A549 (cell line): ENCODE measurements around the gene TRIO. TPM values are rescaled to one million over a fixed set of nuclear protein-coding genes. Genes with fewer than 3 reads are reported as not detected.
A peak's percentile ranks its signal among the peaks of the same experiment; 100 is the strongest.

Source experiments
- ATAC-seq, 2 experiments: fragments of 200-7000 bp in 1 of 2; fragments of >200 bp in 1 of 2; cut with Nextera tagmentation in 1 of 2; cut with Tn5 transposase in 1 of 2; 3 replicates each; pipeline versions ENCODE4 v1.8.0 to v1.9.1; 2018 to 2020; ENCODE audit warnings: mild to moderate bottlenecking in 1 of 2, moderate library complexity in 1 of 2
- CTCF ChIA-PET: fragments of 300-600 bp; sonication (Branson Sonifier 250); formaldehyde crosslinking; extraction: SDS; loops from one replicate; lab custom pipeline; 2021; ENCODE audit warnings: antibody characterized with exemption, inconsistent platforms; lab: Yijun Ruan, JAX
- POLR2A ChIA-PET: fragments of 350-600 bp; formaldehyde crosslinking; extraction: SDS; loops from one replicate; lab custom pipeline; 2021; ENCODE audit warnings: antibody characterized with exemption, inconsistent platforms; lab: Yijun Ruan, JAX
- DNase-seq, 2 experiments: peaks; one replicate each; pipeline versions ENCODE4 v3.0.0 to v3.0.0-alpha.2; 2011 to 2016; ENCODE audit warnings: low read depth in 1 of 2, low spot score in 1 of 2
- FAIRE-seq: peaks from 2 replicates; lab custom pipeline; 2011; peaks lifted over from hg19 to GRCh38; lab: Jason Lieb, UNC
- H3K27ac ChIP-seq, 2 experiments: fragments of >200 bp; sonication (Bioruptor Twin); formaldehyde crosslinking; 3 replicates each; pipeline ENCODE4 v1.5.1; 2016 to 2017
- H3K4me1 ChIP-seq: fragments of >200 bp; sonication (Bioruptor Twin); formaldehyde crosslinking; 3 replicates; pipeline ENCODE4 v1.6.1; 2016
- H3K4me2 ChIP-seq: fragments of >200 bp; sonication (Bioruptor Twin); formaldehyde crosslinking; 3 replicates; pipeline ENCODE4 v1.6.1; 2016
- H3K4me3 ChIP-seq: fragments of >200 bp; sonication (Bioruptor Twin); formaldehyde crosslinking; 3 replicates; pipeline ENCODE4 v1.5.1; 2016
- H3K9me3 ChIP-seq: fragments of >200 bp; sonication (Bioruptor Twin); formaldehyde crosslinking; 3 replicates; pipeline ENCODE4 v1.6.1; 2016
- ESRRA ChIP-seq: fragments of 150-350 bp; IDR thresholded peaks from 2 replicates; pipeline ENCODE4 v1.6.1; 2014; ENCODE audit warnings: mild to moderate bottlenecking, low read length, borderline replicate concordance
- KDM1A ChIP-seq: fragments of 200-600 bp; sonication (generic); IDR thresholded peaks from 2 replicates; pipeline ENCODE4 v1.6.1; 2016; ENCODE audit warnings: low read depth, mild to moderate bottlenecking
- MAFK ChIP-seq: fragments of 450-650 bp; IDR thresholded peaks from 2 replicates; pipeline ENCODE4 v1.6.1; 2014; ENCODE audit not compliant: partially characterized antibody
- MAZ ChIP-seq: fragments of 150-350 bp; IDR thresholded peaks from 2 replicates; pipeline ENCODE4 v1.6.1; 2014; ENCODE audit warnings: antibody characterized with exemption, low read depth, low read length, borderline replicate concordance
- MYC ChIP-seq: IDR thresholded peaks from 2 replicates; pipeline ENCODE4 v1.6.1; 2012; ENCODE audit warnings: mild to moderate bottlenecking, inconsistent platforms, low read length, improper control_type of control experiment, borderline replicate concordance
- NFE2L2 ChIP-seq: fragments of 150-350 bp; conservative IDR thresholded peaks from 2 replicates; pipeline ENCODE4 v1.6.1; 2014; ENCODE audit warnings: low read length
- POLR2A ChIP-seq: IDR thresholded peaks from 2 replicates; pipeline ENCODE4 v1.6.1; 2012; ENCODE audit warnings: mild to moderate bottlenecking, low read length
- POLR2AphosphoS2 ChIP-seq: conservative IDR thresholded peaks from 2 replicates; pipeline ENCODE4 v1.6.1; 2012; ENCODE audit warnings: low read length, improper control_type of control experiment, inconsistent platforms
- RAD21 ChIP-seq, 2 experiments: fragments of >200 bp in 1 of 2; sonication (Bioruptor Twin) in 1 of 2; formaldehyde crosslinking in 1 of 2; IDR thresholded peaks in 1 of 2; conservative IDR thresholded peaks in 1 of 2; 2 replicates in 1 of 2; 3 replicates in 1 of 2; pipeline ENCODE4 v1.6.1; 2012 to 2018; ENCODE audit warnings: inconsistent platforms in 1 of 2
- SMC3 ChIP-seq: fragments of >200 bp; sonication (Bioruptor Twin); formaldehyde crosslinking; IDR thresholded peaks from 3 replicates; pipeline ENCODE4 v1.6.1; 2018; ENCODE audit warnings: inconsistent platforms
- SREBF2 ChIP-seq: fragments of 450-650 bp; IDR thresholded peaks from 2 replicates; pipeline ENCODE4 v1.6.1; 2014; ENCODE audit warnings: mild to moderate bottlenecking, moderate library complexity
- ZC3H11A ChIP-seq: fragments of 450-650 bp; IDR thresholded peaks from 2 replicates; pipeline ENCODE4 v1.6.1; 2014; ENCODE audit warnings: antibody characterized with exemption, mild to moderate bottlenecking
- ZNF302 ChIP-seq: fragments of 250-450 bp; sonication (Bioruptor Pico); IDR thresholded peaks from 2 replicates; pipeline ENCODE4 v1.9.0; 2021; ENCODE audit warnings: inconsistent platforms, mild to moderate bottlenecking, moderate library complexity
- WGBS: methylation state at CpG from one replicate; pipeline ENCODE4 v1.1.6; 2017; ENCODE audit errors: missing lambda C conversion rate; 5-methylcytosine and 5-hydroxymethylcytosine counted together
- polyA plus RNA-seq, 4 experiments: library from polyadenylated mRNA; depleted of rRNA in 3 of 4; stranded (reverse); fragments of >200 nt; fragmentation: RNase III in 1 of 4; extraction: RNeasy Plus Mini Kit Qiagen cat#74134 plus additional on column Dnase treatment in 1 of 4; gene quantifications; 2 replicates in 3 of 4; 3 replicates in 1 of 4; pipeline ENCODE4 v1.2.3, GENCODE V29; 2011 to 2017
- TF ChIP-seq, protein P1 (sequence below): IDR thresholded peaks from 2 replicates; pipeline ENCODE4 v1.6.1; 2012; ENCODE audit warnings: low read depth, borderline replicate concordance

Gene TRIO
- polyA plus RNA-seq, 2 of the 4 experiments (the other 2 are of a cell fraction), result 47.5 to 79.0 TPM

DNA sequence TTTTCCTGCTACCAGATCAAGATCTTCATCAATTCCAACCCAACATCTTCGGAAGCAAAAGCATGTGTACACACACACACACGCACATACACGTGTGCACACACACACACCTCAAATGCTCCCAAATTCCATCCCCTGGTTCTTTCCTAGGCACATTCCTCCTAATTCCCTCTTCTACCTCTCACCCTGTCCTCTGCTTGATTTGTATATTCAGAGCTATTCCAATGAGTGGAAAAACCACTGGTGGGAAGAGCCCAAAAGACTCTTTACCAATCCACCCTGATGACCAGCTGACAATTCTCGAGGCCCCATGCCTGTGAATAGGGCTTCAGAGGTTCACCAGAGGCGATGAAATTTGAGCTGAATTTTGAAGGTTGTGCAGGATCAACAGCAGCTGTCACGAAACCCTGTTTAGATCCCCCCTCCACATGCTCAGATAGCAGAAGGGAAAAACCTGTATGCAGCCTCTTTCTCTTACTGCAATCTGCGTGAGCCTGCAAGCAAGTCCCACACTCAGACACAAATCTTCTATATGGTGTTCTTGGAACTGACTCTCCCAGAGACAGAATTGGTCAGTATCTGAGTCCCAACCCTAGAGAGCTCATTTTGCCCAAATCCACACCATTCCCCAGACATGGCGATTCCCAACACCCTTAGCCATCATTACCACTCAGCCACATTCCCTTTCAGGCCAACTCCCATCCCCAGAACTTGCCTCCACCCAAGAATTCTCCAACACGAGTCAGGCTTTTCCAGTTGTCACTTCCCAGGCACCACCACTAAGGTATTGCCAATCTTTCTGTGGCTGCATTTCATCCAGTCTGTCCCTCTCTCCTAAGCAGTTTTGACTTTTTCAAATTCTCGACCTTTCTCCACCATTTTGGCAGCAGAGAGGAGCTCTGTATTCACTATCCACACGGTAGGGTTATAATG is 4.3 kb upstream of the TRIO start:
- Histone ChIP-seq H3K4me3 (no peak overlapping the region), H3K9me3 (peaks cover 13% of the 10 kb centered on the region; the same call in 2 of the 3 replicates), H3K4me1 (peaks cover 5% of the 10 kb centered on the region; the same call in 1 of the 3 replicates), H3K27ac (no peak overlapping the region), H3K4me2 (no peak overlapping the region)
- DNase-seq, result no peak
- POLR2A ChIA-PET, result no interaction called here
- WGBS, result 81% methylated on average over 11 of the region's 11 CpGs
- no peak for TF ChIP-seq MYC
- no peak for TF ChIP-seq NFE2L2
- TF ChIP-seq POLR2AphosphoS2, result no peak
- TF ChIP-seq, protein P1, sequence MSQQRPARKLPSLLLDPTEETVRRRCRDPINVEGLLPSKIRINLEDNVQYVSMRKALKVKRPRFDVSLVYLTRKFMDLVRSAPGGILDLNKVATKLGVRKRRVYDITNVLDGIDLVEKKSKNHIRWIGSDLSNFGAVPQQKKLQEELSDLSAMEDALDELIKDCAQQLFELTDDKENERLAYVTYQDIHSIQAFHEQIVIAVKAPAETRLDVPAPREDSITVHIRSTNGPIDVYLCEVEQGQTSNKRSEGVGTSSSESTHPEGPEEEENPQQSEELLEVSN, result no peak
- no peak for TF ChIP-seq POLR2A
- no peak for TF ChIP-seq RAD21 (conservative IDR thresholded peaks at IDR 0.05 in 1 of 2, IDR thresholded peaks at IDR 0.05 in 1 of 2)
- ATAC-seq, result no peak
- FAIRE-seq, result no peak
- CTCF ChIA-PET, result interaction anchor here (0.7 to 6.8 kb wide), 8 partner anchors 14 to 132 kb away, joined by 3 to 53 read pairs (median 4); no protein-coding TSS in a partner anchor

DNA sequence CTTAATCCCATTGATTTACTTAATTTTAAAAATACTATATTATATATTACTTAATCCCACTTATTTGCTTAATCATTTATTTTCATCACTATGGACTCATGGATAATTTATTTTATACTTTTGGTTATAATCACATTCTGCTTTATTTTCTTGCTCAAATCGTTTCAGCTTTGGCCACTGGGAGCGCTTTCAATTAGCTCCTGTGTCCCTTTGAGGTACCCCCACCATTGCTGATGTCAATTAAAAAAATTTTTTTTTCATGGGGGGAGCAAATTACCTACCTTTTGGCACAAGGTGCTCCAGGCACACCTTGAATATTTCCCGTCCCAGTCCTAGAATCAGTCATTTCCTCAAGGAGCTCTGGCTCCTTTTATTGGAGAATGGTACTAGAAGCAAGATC is 1.4 kb upstream of the TRIO start:
- peak overlapping the region; percentile 86 for H3K4me2 ChIP-seq
- ATAC-seq (no peak), DNase-seq (no peak), FAIRE-seq (no peak)
- H3K27ac ChIP-seq, result peak overlapping the region; percentile 99 to 100
- WGBS, result 64% methylated on average over 3 of the region's 3 CpGs
- H3K9me3 ChIP-seq, result no peaks in the 10 kb centered on the region
- ChIA-PET CTCF (interaction anchor here (1.2 to 6.8 kb wide), 6 partner anchors 23 to 154 kb away, joined by 4 to 53 read pairs (median 6); no protein-coding TSS in a partner anchor), POLR2A (interaction anchor here (1.6 kb wide), 1 partner anchor 126 kb away, joined by 3 read pairs; no protein-coding TSS in a partner anchor)
- TF ChIP-seq ESRRA, result no peak
- peak in 1 of 2 experiments; percentile 3; a peak in 1 of 5 replicates for TF ChIP-seq RAD21 (conservative IDR thresholded peaks at IDR 0.05 in 1 of 2, IDR thresholded peaks at IDR 0.05 in 1 of 2)
- no peak for TF ChIP-seq KDM1A
- H3K4me1 ChIP-seq, result peaks cover 21% of the 10 kb centered on the region
- H3K4me3 ChIP-seq, result no peak overlapping the region; the same call in 1 of the 3 replicates

DNA sequence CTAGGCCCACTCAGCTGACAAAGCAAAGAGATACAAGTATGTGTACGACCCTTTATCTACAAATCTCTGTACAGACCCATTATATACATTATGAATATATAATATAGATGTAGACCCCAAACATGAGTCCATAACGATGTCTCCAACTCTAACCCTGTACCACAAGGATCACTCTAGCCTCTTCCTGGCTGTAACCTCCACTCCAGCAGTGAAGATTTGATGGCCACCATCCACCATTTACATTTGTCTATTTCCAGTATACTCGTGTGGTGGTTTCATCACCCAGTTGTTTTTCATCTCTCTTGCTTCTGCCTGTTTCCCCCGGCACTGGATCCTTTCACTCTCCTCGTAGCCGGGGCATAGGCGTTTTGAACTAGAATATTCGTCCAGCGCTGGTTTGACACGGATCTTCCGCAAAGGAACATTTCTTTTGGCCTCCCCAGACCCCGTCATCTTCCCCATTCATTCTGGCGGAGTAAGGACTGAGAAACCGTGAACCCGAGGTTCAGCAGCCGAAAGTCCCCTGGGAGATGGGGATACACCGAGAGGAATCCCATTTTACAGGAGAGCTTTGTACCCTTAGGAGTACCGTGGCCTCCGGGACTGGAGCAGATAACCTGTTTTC is 828 bp upstream of the TRIO start:
- Histone ChIP-seq H3K9me3 (no peaks in the 10 kb centered on the region), H3K4me3 (peak overlapping the region; percentile 97), H3K4me2 (peak overlapping the region; percentile 86), H3K4me1 (peaks cover 26% of the 10 kb centered on the region), H3K27ac (peak overlapping the region; percentile 99 to 100)
- no peak for FAIRE-seq
- ChIA-PET POLR2A (interaction anchor here (0.7 to 2.2 kb wide), 6 partner anchors 14 to 131 kb away, joined by 3 to 11 read pairs (median 6); no protein-coding TSS in a partner anchor), CTCF (interaction anchor here (1.0 to 6.8 kb wide), 14 partner anchors 11 to 155 kb away, joined by 3 to 53 read pairs (median 4); no protein-coding TSS in a partner anchor)
- WGBS, result 13% methylated on average over 19 of the region's 19 CpGs
- no peak for DNase-seq
- TF ChIP-seq ZNF302 (CRISPR knock-in tag) (no peak), ZC3H11A (no peak), MAFK (no peak), SMC3 (no peak), MAZ (no peak)
- ATAC-seq, result peak; percentile 2 to 16; a peak in 5 of 6 replicates

DNA sequence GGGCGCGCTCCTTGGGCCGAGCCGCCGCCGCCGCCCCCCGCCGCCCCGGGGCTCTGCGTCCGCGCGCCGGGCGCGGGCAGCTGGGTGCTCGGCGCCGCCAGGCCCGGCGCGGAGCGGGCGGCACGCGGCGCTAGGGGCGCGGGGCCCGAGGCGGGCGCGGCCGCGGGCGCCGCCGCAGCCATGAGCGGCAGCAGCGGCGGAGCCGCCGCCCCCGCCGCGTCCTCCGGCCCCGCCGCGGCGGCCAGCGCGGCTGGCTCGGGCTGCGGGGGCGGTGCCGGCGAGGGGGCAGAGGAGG is 351 bp downstream of the TRIO start:
- ChIA-PET POLR2A (interaction anchor here (0.6 to 2.2 kb wide), 12 partner anchors 11 to 157 kb away, joined by 3 to 11 read pairs (median 5); no protein-coding TSS in a partner anchor), CTCF (interaction anchor here (0.6 to 6.8 kb wide), 25 partner anchors 9 to 208 kb away, joined by 3 to 53 read pairs (median 4); no protein-coding TSS in a partner anchor)
- FAIRE-seq (no peak), DNase-seq (no peak), ATAC-seq (peak in 1 of 2 experiments; percentile 7; a peak in 2 of 6 replicates)
- WGBS, result no CpG with 5 or more reads among the region's 59 CpGs
- peak overlapping the region; percentile 87 for H3K4me2 ChIP-seq
- no peaks in the 10 kb centered on the region for H3K9me3 ChIP-seq
- no peak for TF ChIP-seq SREBF2
- H3K4me1 ChIP-seq, result peaks cover 38% of the 10 kb centered on the region
- H3K4me3 ChIP-seq, result peak overlapping the region; percentile 97
- peak overlapping the region; percentile 99 to 100 for H3K27ac ChIP-seq
